Activated CD8-positive, alpha-beta T cell treated with anti-CD3 and anti-CD28 coated beads for 36 hours (primary cell): ENCODE results near the gene VAMP4. TPM values are rescaled to one million over a fixed set of nuclear protein-coding genes. Genes with fewer than 3 reads are reported as not detected.

Source experiments
- ATAC-seq: fragments of 200-7000 bp; cut with Tn5 transposase; one replicate; pipeline ENCODE4 v1.10.0; 2021; ENCODE audit warnings: mild to moderate bottlenecking, moderate library complexity
- CTCF ChIA-PET: fragments of 350-600 bp; sonication (Branson Sonifier 250); formaldehyde crosslinking; loops from one replicate; lab custom pipeline; 2021; ENCODE audit warnings: antibody characterized with exemption; lab: Charles Lee
- POLR2A ChIA-PET: fragments of 350-600 bp; sonication (Branson Sonifier 250); formaldehyde crosslinking; loops from one replicate; lab custom pipeline; 2021; ENCODE audit warnings: antibody characterized with exemption; lab: Charles Lee
- DNase-seq: peaks from one replicate; pipeline ENCODE4 v3.0.0-alpha.2; 2020
- H3K27ac Mint-ChIP-seq: one replicate; pipeline ENCODE4 v1.8.0; 2021; ENCODE audit warnings: mild to moderate bottlenecking, mixed read lengths
- H3K27me3 Mint-ChIP-seq: one replicate; pipeline ENCODE4 v1.8.0; 2021; ENCODE audit warnings: mixed read lengths
- H3K36me3 Mint-ChIP-seq: one replicate; pipeline ENCODE4 v1.8.0; 2021; ENCODE audit warnings: low read depth, mixed read lengths
- H3K4me1 Mint-ChIP-seq: one replicate; pipeline ENCODE4 v1.8.0; 2021; ENCODE audit warnings: low read depth, mixed read lengths
- H3K4me3 Mint-ChIP-seq: one replicate; pipeline ENCODE4 v1.8.0; 2021; ENCODE audit warnings: mild to moderate bottlenecking, moderate library complexity, mixed read lengths
- H3K9me3 Mint-ChIP-seq: one replicate; pipeline ENCODE4 v1.8.0; 2021; ENCODE audit warnings: mixed read lengths
- intact Hi-C: fragments of 100-400 bp; cut with micrococcal nuclease; formaldehyde crosslinking; loops from one replicate; pipeline ENCODE4 v1.10.0; 2022
- total RNA-seq, 2 experiments: library from RNA; stranded (reverse); gene quantifications; one replicate each; pipeline ENCODE4 v1.2.3, GENCODE V29; 2021
- TF ChIP-seq, protein P1 (sequence below): fragments of 200-600 bp; IDR thresholded peaks from one replicate; pipeline ENCODE4 v1.8.0; 2022; ENCODE audit warnings: antibody characterized with exemption, mild to moderate bottlenecking

Gene VAMP4, protein sequence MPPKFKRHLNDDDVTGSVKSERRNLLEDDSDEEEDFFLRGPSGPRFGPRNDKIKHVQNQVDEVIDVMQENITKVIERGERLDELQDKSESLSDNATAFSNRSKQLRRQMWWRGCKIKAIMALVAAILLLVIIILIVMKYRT
- 1 to 10 TPM; 6.1 to 6.2 TPM for total RNA-seq

DNA sequence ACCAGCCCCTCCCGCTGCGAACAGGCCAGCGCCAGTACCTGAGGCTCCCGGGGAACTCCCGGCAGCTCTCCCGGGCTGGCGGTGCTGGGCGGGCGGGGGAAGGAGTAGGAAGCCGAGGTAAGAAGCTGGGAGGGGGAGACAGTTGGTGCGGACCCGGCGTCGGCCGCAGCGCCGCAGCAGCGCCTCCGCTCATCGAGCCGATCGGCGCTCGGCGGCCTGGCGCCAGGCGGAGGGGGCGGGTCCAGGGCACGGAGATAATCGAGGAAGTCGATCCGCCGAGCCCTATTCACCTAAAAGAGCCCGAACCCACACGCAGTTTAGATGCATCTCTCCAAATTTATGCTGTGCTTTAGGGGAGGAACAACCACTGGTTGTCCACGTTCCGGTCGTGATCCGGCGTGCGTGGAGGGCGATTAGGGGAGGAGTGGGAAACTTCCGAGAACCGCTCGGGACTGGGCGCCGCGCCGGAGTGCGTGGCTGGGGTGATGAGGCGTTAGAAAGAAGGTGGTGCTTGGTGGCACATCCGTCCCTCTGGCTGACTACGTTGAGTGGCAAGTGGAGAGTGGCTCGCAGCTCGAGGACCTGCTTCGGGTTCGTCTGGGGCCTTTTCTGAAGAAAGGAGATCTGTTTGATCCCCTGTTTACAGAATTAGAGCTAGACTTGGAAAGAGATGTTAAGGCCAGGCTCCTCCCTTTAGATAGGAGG is at the start of gene VAMP4:
Gene VAMP4, minus strand, starts transcription at position 194 of the 705 bp plus-strand sequence. CDS start 3,651 bp downstream, outside the sequence.
- intact Hi-C loops, result loop anchor here (1.0 kb wide), 1 partner anchor 39 kb away; the partner anchor contains the start of gene METTL13
- POLR2A ChIA-PET, result interaction anchor here (1.1 to 3.9 kb wide), 8 partner anchors 34 to 257 kb away, joined by 3 to 22 read pairs (median 4); partner anchors contain the start of genes DNM3, METTL13 and PRRC2C
- TF ChIP-seq, protein P1, sequence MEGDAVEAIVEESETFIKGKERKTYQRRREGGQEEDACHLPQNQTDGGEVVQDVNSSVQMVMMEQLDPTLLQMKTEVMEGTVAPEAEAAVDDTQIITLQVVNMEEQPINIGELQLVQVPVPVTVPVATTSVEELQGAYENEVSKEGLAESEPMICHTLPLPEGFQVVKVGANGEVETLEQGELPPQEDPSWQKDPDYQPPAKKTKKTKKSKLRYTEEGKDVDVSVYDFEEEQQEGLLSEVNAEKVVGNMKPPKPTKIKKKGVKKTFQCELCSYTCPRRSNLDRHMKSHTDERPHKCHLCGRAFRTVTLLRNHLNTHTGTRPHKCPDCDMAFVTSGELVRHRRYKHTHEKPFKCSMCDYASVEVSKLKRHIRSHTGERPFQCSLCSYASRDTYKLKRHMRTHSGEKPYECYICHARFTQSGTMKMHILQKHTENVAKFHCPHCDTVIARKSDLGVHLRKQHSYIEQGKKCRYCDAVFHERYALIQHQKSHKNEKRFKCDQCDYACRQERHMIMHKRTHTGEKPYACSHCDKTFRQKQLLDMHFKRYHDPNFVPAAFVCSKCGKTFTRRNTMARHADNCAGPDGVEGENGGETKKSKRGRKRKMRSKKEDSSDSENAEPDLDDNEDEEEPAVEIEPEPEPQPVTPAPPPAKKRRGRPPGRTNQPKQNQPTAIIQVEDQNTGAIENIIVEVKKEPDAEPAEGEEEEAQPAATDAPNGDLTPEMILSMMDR, result no peak
- Mint-ChIP-seq H3K27me3 (no peaks in the 10 kb centered on the region), H3K27ac (peak within 1 kb of the TSS; percentile 100), H3K36me3 (peaks cover 8% of the 10 kb centered on the region), H3K4me3 (peak within 1 kb of the TSS; percentile 97), H3K9me3 (no peaks in the 10 kb centered on the region), H3K4me1 (peaks cover 46% of the 10 kb centered on the region)
- DNase-seq, result peak; percentile 90
- ATAC-seq, result peak; percentile 90
- CTCF ChIA-PET, result interaction anchor here (0.7 to 3.0 kb wide), 11 partner anchors 9 to 685 kb away, joined by 3 to 13 read pairs (median 5); partner anchors contain the start of genes DNM3 and PRRC2C

DNA sequence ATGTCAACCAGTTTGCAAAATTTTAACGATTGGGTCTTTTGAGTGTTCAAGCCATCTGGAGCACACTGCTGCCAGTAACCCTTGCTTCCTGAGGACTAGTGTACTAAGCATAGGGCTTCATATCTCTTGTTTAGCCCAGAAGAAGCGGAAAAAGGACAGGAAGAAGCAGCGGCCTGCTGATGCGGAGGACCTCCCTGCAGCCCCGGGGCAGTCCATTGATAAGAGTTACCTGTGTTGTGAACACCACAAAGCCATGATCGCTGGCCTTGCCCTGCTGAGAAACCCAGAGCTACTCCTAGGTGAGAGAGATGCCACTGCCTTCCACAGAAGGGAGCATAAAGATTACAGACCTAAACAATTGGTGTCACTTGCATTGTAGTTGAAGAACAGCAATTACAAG is 48.5 kb upstream of the VAMP4 start:
- POLR2A ChIA-PET, result no interaction called here

DNA sequence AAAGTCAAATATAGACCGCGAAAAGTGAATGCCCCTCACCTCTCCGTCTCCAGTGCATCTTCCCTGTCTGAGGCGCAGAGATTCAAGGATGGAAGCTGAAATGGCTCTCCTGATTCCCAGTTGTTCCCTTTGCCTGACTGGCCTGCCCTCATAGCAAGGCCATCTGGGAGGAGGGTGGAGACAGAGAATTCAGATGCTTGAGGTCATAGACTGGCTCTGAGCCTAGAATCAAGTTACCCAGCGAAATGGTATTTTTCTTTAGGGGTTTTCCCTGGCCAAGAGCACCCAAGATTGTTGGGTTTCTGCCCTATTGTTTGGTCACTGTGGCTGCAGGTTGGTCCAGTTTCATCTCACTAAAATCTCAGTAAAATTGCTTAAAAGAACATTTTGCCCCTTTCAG is 46.8 kb upstream of the VAMP4 start:
- H3K36me3 Mint-ChIP-seq, result peaks cover 64% of the 10 kb centered on the region
- ATAC-seq, result no peak
- no peaks in the 10 kb centered on the region for H3K9me3 Mint-ChIP-seq
- TF ChIP-seq, protein P1, result no peak
- DNase-seq, result no peak
- ChIA-PET CTCF (no interaction called here), POLR2A (interaction anchor here (0.8 to 0.9 kb wide), 2 partner anchors 47 to 146 kb away, joined by 3 read pairs; partner anchors contain the start of gene VAMP4)
- no peaks in the 10 kb centered on the region for H3K27me3 Mint-ChIP-seq
- H3K4me1 Mint-ChIP-seq, result peaks cover 55% of the 10 kb centered on the region
- no peak overlapping the region for H3K4me3 Mint-ChIP-seq
- no peak overlapping the region for H3K27ac Mint-ChIP-seq
- intact Hi-C loops, result no loop called here

More for the DNA sequence above, 48.5 kb upstream of the VAMP4 start:
- CTCF ChIA-PET, result interaction anchor here (1.3 kb wide), 1 partner anchor 48 kb away, joined by 3 read pairs; no protein-coding TSS in a partner anchor
- Mint-ChIP-seq H3K4me3 (no peak overlapping the region), H3K4me1 (peaks cover 54% of the 10 kb centered on the region), H3K9me3 (no peaks in the 10 kb centered on the region), H3K36me3 (peaks cover 69% of the 10 kb centered on the region), H3K27ac (no peak overlapping the region), H3K27me3 (no peaks in the 10 kb centered on the region)
- DNase-seq (no peak), ATAC-seq (no peak)
- intact Hi-C loops, result no loop called here
- TF ChIP-seq, protein P1, result no peak

DNA sequence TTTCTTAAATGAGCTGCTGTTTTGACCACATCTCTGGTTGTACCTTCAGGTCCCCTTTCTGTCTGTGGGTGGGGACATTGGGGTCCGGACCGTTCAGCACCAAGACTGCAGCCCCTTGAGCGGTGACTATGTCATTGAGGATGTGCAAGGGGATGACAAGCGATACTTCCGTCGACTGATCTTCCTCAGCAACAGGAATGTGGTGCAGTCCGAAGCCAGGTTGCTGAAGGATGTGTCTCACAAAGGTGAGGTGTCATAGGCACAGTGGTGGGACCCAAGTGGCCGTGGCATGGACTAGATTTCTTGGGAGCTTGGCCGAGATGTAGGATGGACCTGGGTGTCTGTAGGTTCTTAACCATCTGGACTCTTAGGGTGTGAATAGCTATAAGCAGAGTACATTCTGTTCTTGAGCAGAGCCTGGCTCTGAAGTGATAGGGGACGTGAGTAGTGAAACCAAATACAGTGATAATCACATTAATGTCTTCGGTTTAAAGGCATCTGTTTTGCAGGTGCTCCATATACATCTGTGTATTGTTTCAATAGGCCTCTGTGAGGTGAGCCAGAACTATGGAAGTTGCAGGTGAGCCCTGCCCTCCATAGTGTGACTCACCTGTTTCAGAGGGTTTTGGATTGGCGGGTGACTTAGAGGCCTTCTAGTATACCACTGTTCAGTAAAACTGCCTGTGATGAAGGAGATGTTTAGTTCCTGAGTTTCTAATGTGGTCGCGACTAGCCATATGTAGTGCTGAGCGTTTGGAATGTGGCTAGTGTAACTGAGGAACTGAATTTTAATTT is 46.0 kb upstream of the VAMP4 start:
- H3K36me3 Mint-ChIP-seq, result peaks cover 68% of the 10 kb centered on the region
- peaks cover 54% of the 10 kb centered on the region for H3K4me1 Mint-ChIP-seq
- no peak for DNase-seq
- no peak for ATAC-seq
- no peak overlapping the region for H3K27ac Mint-ChIP-seq
- CTCF ChIA-PET, result interaction anchor here (4.4 kb wide), 1 partner anchor 13 kb away, joined by 32 read pairs; no protein-coding TSS in a partner anchor
- POLR2A ChIA-PET, result no interaction called here
- no peak overlapping the region for H3K4me3 Mint-ChIP-seq
- no peaks in the 10 kb centered on the region for H3K27me3 Mint-ChIP-seq
- H3K9me3 Mint-ChIP-seq, result no peaks in the 10 kb centered on the region
- intact Hi-C loops, result no loop called here
- TF ChIP-seq, protein P1, result no peak
